Liver (tissue), 9 donors: ENCODE measurements around the gene ARHGAP6. TPM values are rescaled to one million over a fixed set of nuclear protein-coding genes. Genes with fewer than 3 reads are reported as not detected.

Source experiments
- DNase-seq: peaks from one replicate; pipeline ENCODE4 v3.0.0-alpha.2; 2017; ENCODE audit warnings: low spot score
- H3K27ac ChIP-seq, 2 donors: one replicate each; pipeline ENCODE4 v1.7.0; 2013; ENCODE audit warnings: inconsistent platforms in 2 of 2, low read length in 2 of 2, control low read depth in 1 of 2, low read depth in 1 of 2, mild to moderate bottlenecking in 1 of 2
- H3K27me3 ChIP-seq, 4 donors: one replicate each; pipeline versions ENCODE4 v1.6.1 to v1.7.0; 2013; ENCODE audit warnings: low read length in 3 of 4, inconsistent platforms in 1 of 4, mild to moderate bottlenecking in 1 of 4, moderate library complexity in 1 of 4; ENCODE audit not compliant: control insufficient read depth in 4 of 4, insufficient read depth in 4 of 4
- H3K36me3 ChIP-seq, 4 donors: one replicate each; pipeline versions ENCODE4 v1.6.1 to v1.7.0; 2013; ENCODE audit warnings: low read length in 3 of 4, mild to moderate bottlenecking in 3 of 4, low read depth in 1 of 4, moderate library complexity in 1 of 4; ENCODE audit not compliant: control insufficient read depth in 4 of 4, insufficient read depth in 3 of 4
- H3K4me1 ChIP-seq, 4 donors: one replicate each; pipeline versions ENCODE4 v1.6.1 to v1.7.0; 2013; ENCODE audit warnings: low read length in 3 of 4, mild to moderate bottlenecking in 3 of 4, moderate library complexity in 1 of 4; ENCODE audit not compliant: control insufficient read depth in 4 of 4, insufficient read depth in 4 of 4
- H3K4me3 ChIP-seq, 3 donors: one replicate each; pipeline versions ENCODE4 v1.6.1 to v1.7.0; 2013; ENCODE audit warnings: low read length in 3 of 3, control low read depth in 1 of 3, low read depth in 1 of 3, mild to moderate bottlenecking in 1 of 3
- H3K9ac ChIP-seq, 2 donors: one replicate each; pipeline ENCODE4 v1.7.0; 2013; ENCODE audit warnings: low read length in 2 of 2, mild to moderate bottlenecking in 2 of 2, moderate library complexity in 2 of 2, control low read depth in 1 of 2, low read depth in 1 of 2
- H3K9me3 ChIP-seq, 4 donors: one replicate each; pipeline versions ENCODE4 v1.6.1 to v1.7.0; 2013; ENCODE audit warnings: low read length in 3 of 4; ENCODE audit not compliant: control insufficient read depth in 4 of 4
- ATF3 ChIP-seq: IDR thresholded peaks from 2 replicates; pipeline ENCODE4 v1.6.1; 2016; ENCODE audit warnings: antibody characterized with exemption
- CTCF ChIP-seq: fragments of 150-350 bp; IDR thresholded peaks from 2 replicates; pipeline ENCODE4 v1.5.1; 2017; ENCODE audit warnings: improper control_type of control experiment, low read depth, low read length; ENCODE audit not compliant: missing input control
- EGR1 ChIP-seq, 2 donors: IDR thresholded peaks; 2 replicates each; pipeline ENCODE4 v1.6.1; 2016 to 2018; ENCODE audit warnings: antibody characterized with exemption in 2 of 2, low read depth in 2 of 2
- FOXA1 ChIP-seq: IDR thresholded peaks from 2 replicates; pipeline ENCODE4 v1.6.1; 2016; ENCODE audit warnings: antibody characterized with exemption
- FOXA2 ChIP-seq: IDR thresholded peaks from 2 replicates; pipeline ENCODE4 v1.6.1; 2016; ENCODE audit warnings: antibody characterized with exemption
- GABPA ChIP-seq, 2 donors: IDR thresholded peaks in 1 of 2; conservative IDR thresholded peaks in 1 of 2; 2 replicates each; pipeline ENCODE4 v1.6.1; 2016; ENCODE audit warnings: antibody characterized with exemption in 2 of 2, mild to moderate bottlenecking in 1 of 2, moderate library complexity in 1 of 2
- HNF4A ChIP-seq, 2 donors: conservative IDR thresholded peaks; 2 replicates each; pipeline ENCODE4 v1.6.1; 2016; ENCODE audit warnings: antibody characterized with exemption in 2 of 2, mild to moderate bottlenecking in 2 of 2
- HNF4G ChIP-seq: IDR thresholded peaks from 2 replicates; pipeline ENCODE4 v1.6.1; 2016; ENCODE audit warnings: antibody characterized with exemption
- JUND ChIP-seq, 2 donors: IDR thresholded peaks; 2 replicates each; pipeline ENCODE4 v1.6.1; 2016; ENCODE audit warnings: antibody characterized with exemption in 2 of 2
- MAX ChIP-seq: IDR thresholded peaks from 2 replicates; pipeline ENCODE4 v1.6.1; 2016; ENCODE audit warnings: antibody characterized with exemption
- NR2F2 ChIP-seq: IDR thresholded peaks from 2 replicates; pipeline ENCODE4 v1.6.1; 2016; ENCODE audit warnings: antibody characterized with exemption
- RAD21 ChIP-seq, 2 donors: IDR thresholded peaks; 2 replicates each; pipeline ENCODE4 v1.6.1; 2016; ENCODE audit warnings: antibody characterized with exemption in 2 of 2, mild to moderate bottlenecking in 2 of 2
- REST ChIP-seq: IDR thresholded peaks from 2 replicates; pipeline ENCODE4 v1.6.1; 2016; ENCODE audit warnings: antibody characterized with exemption, mild to moderate bottlenecking
- RXRA ChIP-seq, 2 donors: IDR thresholded peaks; 2 replicates each; pipeline ENCODE4 v1.6.1; 2017 to 2018; ENCODE audit warnings: antibody characterized with exemption in 2 of 2, mild to moderate bottlenecking in 1 of 2
- SP1 ChIP-seq: IDR thresholded peaks from 2 replicates; pipeline ENCODE4 v1.6.1; 2018; ENCODE audit warnings: antibody characterized with exemption, mild to moderate bottlenecking
- TAF1 ChIP-seq: conservative IDR thresholded peaks from 2 replicates; pipeline ENCODE4 v1.6.1; 2016; ENCODE audit warnings: antibody characterized with exemption, mild to moderate bottlenecking
- YY1 ChIP-seq: IDR thresholded peaks from 2 replicates; pipeline ENCODE4 v1.6.1; 2016; ENCODE audit warnings: antibody characterized with exemption, mild to moderate bottlenecking
- ZBTB33 ChIP-seq: IDR thresholded peaks from 2 replicates; pipeline ENCODE4 v1.6.1; 2016; ENCODE audit warnings: antibody characterized with exemption
- WGBS: extraction: QIAGEN DNeasy Blood & Tissue Kit; methylation state at CpG from one replicate; pipeline ENCODE4 v1.1.7; 2013; 5-methylcytosine and 5-hydroxymethylcytosine counted together
- polyA plus RNA-seq, 2 donors: library from polyadenylated mRNA; stranded (reverse) in 1 of 2; unstranded in 1 of 2; fragments of 200-250 nt in 1 of 2; fragments of >200 nt in 1 of 2; fragmentation: Nextera tagmentation in 1 of 2; extraction: Ambion mirVana in 1 of 2; gene quantifications; one replicate each; pipeline versions ENCODE4 v1.2.1 to v1.2.3, GENCODE V29; 2013 to 2015
- total RNA-seq, 2 donors: library from RNA; depleted of rRNA; stranded (reverse); fragments of >200 nt; gene quantifications; one replicate each; pipeline ENCODE4 v1.2.3, GENCODE V29; 2014
- donor health status: healthy.
- donor health status: healthy.
- donor health status: healthy.
- donor health status: healthy.
- donor health status: healthy.

The ARHGAP6 gene
- total and polyA plus RNA-seq, 4 donors: 0.10 to 2.2 (median 0.65) TPM

- Histone ChIP-seq H3K27me3 (no peaks in the 10 kb centered on the region), H3K4me1 (peaks cover 0 to 16% (median 12%) of the 10 kb centered on the region in 4 donors), H3K27ac (peak overlapping the region; percentile 80 to 83), H3K4me3 (no peak overlapping the region), H3K9me3 (no peaks in the 10 kb centered on the region), H3K36me3 (no peaks in the 10 kb centered on the region), H3K9ac (no peak overlapping the region)
- 22% methylated on average over 10 of the region's 10 CpGs for WGBS
- DNase-seq: no peak
- TF ChIP-seq JUND (IDR thresholded peaks at IDR 0.05) (peak in 1 of 2 donors; percentile 10), ZBTB33 (peak; percentile 62), GABPA (IDR thresholded peaks at IDR 0.05 in 1 of 2, conservative IDR thresholded peaks at IDR 0.05 in 1 of 2) (no peak), EGR1 (IDR thresholded peaks at IDR 0.05; ENCODE audit: low read depth in 2 of 2) (peak; percentile 99 to 100), REST (peak; percentile 45), FOXA2 (no peak), FOXA1 (no peak), RAD21 (IDR thresholded peaks at IDR 0.05) (peak; percentile 35 to 37), NR2F2 (peak; percentile 67), MAX (peak; percentile 45), RXRA (IDR thresholded peaks at IDR 0.05) (peak; percentile 51 to 75), YY1 (peak; percentile 47), HNF4G (no peak), SP1 (peak; percentile 77), HNF4A (conservative IDR thresholded peaks at IDR 0.05) (peak; percentile 42 to 73), ATF3 (no peak), TAF1 (no peak), CTCF (no peak)
Observed at GRCh38 chrX:11341274-11342201, 324.2 kb downstream of the ARHGAP6 start.
